Measurements from ENCODE around the gene PLCD1.

- no peak for TF ChIP-seq CTCF (conservative IDR thresholded peaks at IDR 0.05)
- TF ChIP-seq ZFX (IDR thresholded peaks at IDR 0.05), result no peak
Observed at GRCh38 chr3:38039899-38040261, 10.4 kb upstream of the PLCD1 start.
